HG02571 (cell line): ENCODE results near the gene DCHS1.
A peak's percentile ranks its signal among the peaks of the same experiment; 100 is the strongest.

Experiments
- ATAC-seq: cut with Tn5 transposase; IDR thresholded peaks from one replicate; pipeline ENCODE4 v1.9.1; 2021; ENCODE audit warnings: mild to moderate bottlenecking, moderate library complexity; ENCODE audit not compliant: unreplicated experiment

Gene DCHS1

GRCh38 chr11:6615046-6615445, 40.6 kb downstream of the DCHS1 start:
- no peak for ATAC-seq

GRCh38 chr11:6614446-6614845, 41.2 kb downstream of the DCHS1 start:
- no peak for ATAC-seq

GRCh38 chr11:6613496-6613895, 42.1 kb downstream of the DCHS1 start:
- ATAC-seq, result no peak

GRCh38 chr11:6612213-6613041, 43.2 kb downstream of the DCHS1 start, which contains the start of gene TAF10:
TAF10 (minus strand) TSS chr11:6612216; CDS start chr11:6612189, 27 bp downstream.
- ATAC-seq, result peak; percentile 86

GRCh38 chr11:6611963-6612212, 43.7 kb downstream of the DCHS1 start:
- ATAC-seq, result no peak

- ATAC-seq, result peak; percentile 12
Observed at GRCh38 chr11:6611092-6611962, 44.3 kb downstream of the DCHS1 start.

GRCh38 chr11:6610591-6610990, 45.0 kb downstream of the DCHS1 start:
- ATAC-seq, result no peak

- ATAC-seq, result no peak
Observed at GRCh38 chr11:6609502-6610015, 46.0 kb downstream of the DCHS1 start.

- no peak for ATAC-seq
Observed at GRCh38 chr11:6608726-6609501, 46.7 kb downstream of the DCHS1 start.

GRCh38 chr11:6608011-6608410, 47.6 kb downstream of the DCHS1 start:
- no peak for ATAC-seq

- ATAC-seq, result no peak
Observed at GRCh38 chr11:6607190-6607795, 48.3 kb downstream of the DCHS1 start.

GRCh38 chr11:6606471-6607189, 49.0 kb downstream of the DCHS1 start:
- ATAC-seq, result peak; percentile 42

GRCh38 chr11:6604790-6605189, 50.8 kb downstream of the DCHS1 start:
- no peak for ATAC-seq

- ATAC-seq, result peak; percentile 37
Observed at GRCh38 chr11:6604081-6604626, 51.5 kb downstream of the DCHS1 start.

GRCh38 chr11:6603287-6604080, 52.1 kb downstream of the DCHS1 start, which contains the start of the genes ILK and RRP8:
ILK (plus strand) TSS chr11:6603774; CDS start chr11:6604272, 498 bp downstream.
RRP8 (minus strand) TSS chr11:6603616; CDS start chr11:6603502, 114 bp downstream.
- ATAC-seq, result peak; percentile 66

- ATAC-seq, result no peak
Observed at GRCh38 chr11:6602096-6602940, 53.3 kb downstream of the DCHS1 start.

GRCh38 chr11:6601041-6601461, 54.6 kb downstream of the DCHS1 start:
- ATAC-seq, result no peak
